GM12878 (cell line): Measurements from ENCODE around the gene TCEA2. TPM values are rescaled to one million over a fixed set of nuclear protein-coding genes. Genes with fewer than 3 reads are reported as not detected.

Experiments used
- ATAC-seq: fragments of 200-7000 bp; cut with Tn5 transposase; 3 replicates; pipeline ENCODE4 v1.9.1; 2020; ENCODE audit warnings: mild to moderate bottlenecking, moderate library complexity
- BruUV-seq: library from RNA; stranded (reverse); fragments of 400-500 nt; replicated peaks from 2 replicates; lab custom pipeline; 2021; lab: Mats Ljungman, UMichigan
- CTCF ChIA-PET: fragments of 300-600 bp; sonication (Branson Sonifier 250); formaldehyde crosslinking; extraction: SDS; loops from one replicate; lab custom pipeline; 2021; ENCODE audit warnings: inconsistent platforms; lab: Yijun Ruan, JAX
- POLR2A ChIA-PET: fragments of 350-600 bp; formaldehyde crosslinking; extraction: SDS; loops from one replicate; lab custom pipeline; 2021; ENCODE audit warnings: inconsistent platforms; lab: Charles Lee
- RAD21 ChIA-PET: fragments of 300-600 bp; sonication (Branson Sonifier 250); formaldehyde crosslinking; loops from one replicate; lab custom pipeline; 2023; ENCODE audit warnings: antibody characterized with exemption; ENCODE audit not compliant: unreplicated experiment; lab: Charles Lee
- SMC1A ChIA-PET: fragments of 300-600 bp; sonication (Branson Sonifier 250); formaldehyde crosslinking; loops from one replicate; lab custom pipeline; 2023; ENCODE audit not compliant: unreplicated experiment, uncharacterized antibody; lab: Charles Lee
- DNase-seq: peaks from one replicate; pipeline ENCODE4 v3.0.0-alpha.2; 2011; ENCODE audit warnings: low read depth, low spot score
- FAIRE-seq: peaks from 3 replicates; lab custom pipeline; 2011; peaks lifted over from hg19 to GRCh38; lab: Jason Lieb, UNC
- H2AFZ ChIP-seq: 2 replicates; pipeline ENCODE4 v1.6.0; 2011; ENCODE audit warnings: low read depth, low read length, control low read depth; ENCODE audit not compliant: control insufficient read depth
- H3K27ac ChIP-seq: 2 replicates; pipeline ENCODE4 v1.5.1; 2011; ENCODE audit warnings: control low read depth; ENCODE audit not compliant: control insufficient read depth, insufficient read depth
- H3K27me3 ChIP-seq, 2 experiments: replicated peaks in 1 of 2; 2 replicates each; pipeline versions ENCODE4 v1.6.0 to v1.6.1; 2011; ENCODE audit warnings: low read length in 1 of 2; ENCODE audit not compliant: control insufficient read depth in 2 of 2, insufficient read depth in 2 of 2
- H3K36me3 ChIP-seq, 2 experiments: 2 replicates each; pipeline ENCODE4 v1.5.1; 2011; ENCODE audit warnings: low read length in 1 of 2; ENCODE audit not compliant: control insufficient read depth in 2 of 2, insufficient read depth in 2 of 2
- H3K4me1 ChIP-seq: 2 replicates; pipeline ENCODE4 v1.6.1; 2011; ENCODE audit warnings: mild to moderate bottlenecking, low read length, moderate library complexity, mixed read lengths; ENCODE audit not compliant: control insufficient read depth, insufficient read depth
- H3K4me2 ChIP-seq: 2 replicates; pipeline ENCODE4 v1.6.0; 2011; ENCODE audit warnings: control low read depth; ENCODE audit not compliant: control insufficient read depth, insufficient read depth
- H3K4me3 ChIP-seq: fragments of 200-600 bp; sonication (generic); 2 replicates; pipeline ENCODE4 v1.5.1; 2016
- H3K79me2 ChIP-seq: 2 replicates; pipeline ENCODE4 v1.6.0; 2011; ENCODE audit warnings: low read length; ENCODE audit not compliant: control insufficient read depth, insufficient read depth
- H3K9ac ChIP-seq: 2 replicates; pipeline ENCODE4 v1.8.0; 2011; ENCODE audit warnings: low read length, control low read depth, mixed read lengths; ENCODE audit not compliant: control insufficient read depth, insufficient read depth
- H3K9me3 ChIP-seq: replicated peaks from 3 replicates; pipeline ENCODE4 v1.5.1; 2011; ENCODE audit warnings: mild to moderate bottlenecking, low read length; ENCODE audit not compliant: control insufficient read depth, insufficient read depth
- H4K20me1 ChIP-seq: 2 replicates; pipeline ENCODE4 v1.6.0; 2011; ENCODE audit not compliant: control insufficient read depth, insufficient read depth
- BCLAF1 ChIP-seq: fragments of 450-650 bp; IDR thresholded peaks from 2 replicates; pipeline ENCODE4 v1.6.1; 2017; ENCODE audit warnings: antibody characterized with exemption, mild to moderate bottlenecking, moderate library complexity
- ETV6 ChIP-seq, 2 experiments: fragments of 450-650 bp in 1 of 2; IDR thresholded peaks in 1 of 2; conservative IDR thresholded peaks in 1 of 2; 2 replicates each; pipeline ENCODE4 v1.6.1; 2014; ENCODE audit warnings: antibody characterized with exemption in 1 of 2, borderline replicate concordance in 1 of 2, low read depth in 1 of 2, mild to moderate bottlenecking in 1 of 2, moderate library complexity in 1 of 2
- NBN ChIP-seq: fragments of 450-650 bp; IDR thresholded peaks from 2 replicates; pipeline ENCODE4 v1.6.1; 2016
- POLR2AphosphoS2 ChIP-seq: IDR thresholded peaks from 2 replicates; pipeline ENCODE4 v1.6.1; 2011; ENCODE audit warnings: low read depth, mild to moderate bottlenecking, low read length, improper control_type of control experiment, moderate library complexity
- STAT1 ChIP-seq: fragments of 450-650 bp; conservative IDR thresholded peaks from 2 replicates; pipeline ENCODE4 v1.6.1; 2014; ENCODE audit warnings: antibody characterized with exemption, mild to moderate bottlenecking
- YBX1 ChIP-seq: fragments of 450-650 bp; IDR thresholded peaks from 2 replicates; pipeline ENCODE4 v1.6.1; 2016; ENCODE audit warnings: antibody characterized with exemption
- ZNF384 ChIP-seq: IDR thresholded peaks from 2 replicates; pipeline ENCODE4 v1.6.1; 2012; ENCODE audit warnings: low read depth, mild to moderate bottlenecking, low read length, improper control_type of control experiment, borderline replicate concordance
- WGBS: methylation state at CpG from one replicate; pipeline ENCODE4 v1.1.6; 2016; ENCODE audit warnings: low lambda C conversion rate; ENCODE audit not compliant: insufficient replicate concordance, insufficient coverage; ENCODE audit errors: missing lambda C conversion rate; 5-methylcytosine and 5-hydroxymethylcytosine counted together
- in situ Hi-C: fragments of 300-500 bp; cut with MboI; formaldehyde crosslinking; loops from 9 replicates; pipeline ENCODE4 v1.14.3; 2018; ENCODE audit warnings: mixed read lengths
- intact Hi-C: fragments of 100-400 bp; cut with micrococcal nuclease; formaldehyde crosslinking; loops from one replicate; pipeline ENCODE4 v1.14.2; 2022; ENCODE audit not compliant: unreplicated experiment
- polyA plus RNA-seq, 11 experiments: library from polyadenylated mRNA; depleted of rRNA in 4 of 11; unstranded in 6 of 11; stranded (reverse) in 5 of 11; fragments of >200 nt; fragmentation: Nextera tagmentation in 4 of 11; fragmentation: Illumina TruSeq in 1 of 11; extraction: Ambion mirVana in 4 of 11; extraction: Trizol in 1 of 11; gene quantifications; 1 replicate in 1 of 11; 2 replicates in 10 of 11; pipeline versions ENCODE4 v1.2.1 to v1.2.3, GENCODE V29; 2011 to 2016; ENCODE audit warnings: inconsistent platforms in 2 of 11, missing spikeins in 2 of 11, low read depth in 1 of 11
- total RNA-seq, 4 experiments: library from RNA; depleted of rRNA in 3 of 4; stranded (reverse); fragments of >200 nt in 3 of 4; fragmentation: Illumina TruSeq in 1 of 4; extraction: Trizol in 1 of 4; gene quantifications; 2 replicates each; pipeline versions ENCODE4 v1.2.1 to v1.2.3, GENCODE V29; 2013 to 2021

The TCEA2 gene
- total and polyA plus RNA-seq, 10 of the 15 experiments (the other 5 are each of a cell fraction or from before 2014, with no cell fraction given) = 3.4 to 42.5 (median 13.3) TPM

GRCh38 chr20:64047046-64047389 lies 16.0 kb upstream of the TCEA2 start:
- no peaks in the 10 kb centered on the region for H4K20me1 ChIP-seq
- FAIRE-seq = no peak
- no peak overlapping the region for H2AFZ ChIP-seq
- CTCF ChIA-PET = interaction anchor here (1.1 kb wide), 1 partner anchor 12 kb away, joined by 3 read pairs; no protein-coding TSS in a partner anchor
- no peaks in the 10 kb centered on the region for H3K9me3 ChIP-seq
- H3K27ac ChIP-seq = no peak overlapping the region
- in situ Hi-C loops (no loop called here), intact Hi-C loops (no loop called here)
- no peak overlapping the region for H3K4me3 ChIP-seq
- no TSS peak for BruUV-seq
- no peak overlapping the region for H3K9ac ChIP-seq
- no peaks in the 10 kb centered on the region for H3K36me3 ChIP-seq
- SMC1A ChIA-PET = interaction anchor here (1.6 kb wide), 1 partner anchor 10 kb away, joined by 3 read pairs; the partner anchor contains the start of gene C20orf204
- POLR2A ChIA-PET = interaction anchor here (1.0 kb wide), 1 partner anchor 22 kb away, joined by 3 read pairs; no protein-coding TSS in a partner anchor
- peaks cover 4 to 14% of the 10 kb centered on the region in 2 experiments; a peak in 3 of 4 replicates for H3K27me3 ChIP-seq
- no peaks in the 10 kb centered on the region for H3K79me2 ChIP-seq
- WGBS = 74% methylated on average over 8 of the region's 8 CpGs
- no peak for ATAC-seq
- DNase-seq = no peak
- TF ChIP-seq NBN = no peak
- TF ChIP-seq STAT1 = no peak
- TF ChIP-seq YBX1 = no peak
- TF ChIP-seq ETV6 (conservative IDR thresholded peaks at IDR 0.05 in 1 of 2, IDR thresholded peaks at IDR 0.05 in 1 of 2; ENCODE audit: borderline replicate concordance in 1 of 2, low read depth in 1 of 2) = no peak
- TF ChIP-seq ZNF384 = no peak
- TF ChIP-seq POLR2AphosphoS2 = 0 out of 2 replicates have a peak, but pooled peaks have one; percentile 55
- no peak for TF ChIP-seq BCLAF1
- no peaks in the 10 kb centered on the region for H3K4me1 ChIP-seq
- no peak overlapping the region for H3K4me2 ChIP-seq
- RAD21 ChIA-PET = no interaction called here
